ENCODE data around the gene NRARP.
A peak's percentile ranks its signal among the peaks of the same experiment; 100 is the strongest.

The NRARP gene

DNA sequence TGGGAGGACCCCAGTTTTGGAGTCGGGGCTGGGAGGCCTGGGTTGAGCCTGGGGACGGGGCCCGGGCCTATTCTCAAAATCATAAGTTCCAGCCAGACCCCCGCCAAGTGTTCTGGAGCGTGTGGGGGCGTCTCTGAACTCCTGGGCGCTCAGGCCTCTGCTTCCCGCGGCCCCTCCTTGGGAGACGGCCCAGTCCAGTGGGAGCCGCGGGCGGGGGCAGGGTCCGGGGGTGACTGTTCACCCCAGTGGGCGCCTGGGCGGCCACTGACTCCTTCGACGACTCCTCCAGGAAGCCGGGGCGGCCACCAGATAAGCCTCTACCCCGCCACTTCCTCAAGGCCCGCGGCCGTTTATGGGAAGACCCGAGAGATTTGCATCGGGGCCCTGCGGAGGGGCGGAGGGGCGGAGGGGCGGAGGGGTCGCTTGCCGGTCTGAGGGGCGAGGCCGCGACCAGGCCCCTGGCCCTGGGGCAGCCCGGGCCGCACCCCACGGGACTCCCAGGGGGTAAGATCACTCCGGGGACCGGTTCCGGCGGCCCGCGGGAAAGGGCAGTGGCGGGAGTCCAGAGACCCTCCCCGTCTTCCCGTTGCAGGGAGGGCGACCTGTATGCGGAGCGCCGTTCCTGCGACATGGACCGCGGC lies 23.9 kb downstream of the NRARP start:
- Histone ChIP-seq H3K9me3 (ENCODE audit: control insufficient read depth, insufficient read depth, low read depth, low read length) (no peaks in the 10 kb centered on the region), H3K4me3 (ENCODE audit: low read depth, low read length) (peak overlapping the region; percentile 43), H3K36me3 (ENCODE audit: control insufficient read depth in 2 of 2, insufficient read depth in 1 of 2, low read length in 2 of 2) (peaks cover 0 to 14% of the 10 kb centered on the region in 2 experiments; a peak in 1 of 3 replicates), H3K27ac (ENCODE audit: extremely low read depth, low read depth, low read length) (no peak overlapping the region), H3K4me1 (ENCODE audit: control insufficient read depth, insufficient read depth, low read length) (0 out of 2 replicates have a peak, but pooled peaks cover 4% of the 10 kb centered on the region)
- TF ChIP-seq ZIC2 (tag by site-specific recombination; IDR thresholded peaks at IDR 0.05) (no peak), ZNF221 (tag by site-specific recombination; IDR thresholded peaks at IDR 0.05; ENCODE audit: borderline replicate concordance) (no peak)
- TF ChIP-seq, protein P1, sequence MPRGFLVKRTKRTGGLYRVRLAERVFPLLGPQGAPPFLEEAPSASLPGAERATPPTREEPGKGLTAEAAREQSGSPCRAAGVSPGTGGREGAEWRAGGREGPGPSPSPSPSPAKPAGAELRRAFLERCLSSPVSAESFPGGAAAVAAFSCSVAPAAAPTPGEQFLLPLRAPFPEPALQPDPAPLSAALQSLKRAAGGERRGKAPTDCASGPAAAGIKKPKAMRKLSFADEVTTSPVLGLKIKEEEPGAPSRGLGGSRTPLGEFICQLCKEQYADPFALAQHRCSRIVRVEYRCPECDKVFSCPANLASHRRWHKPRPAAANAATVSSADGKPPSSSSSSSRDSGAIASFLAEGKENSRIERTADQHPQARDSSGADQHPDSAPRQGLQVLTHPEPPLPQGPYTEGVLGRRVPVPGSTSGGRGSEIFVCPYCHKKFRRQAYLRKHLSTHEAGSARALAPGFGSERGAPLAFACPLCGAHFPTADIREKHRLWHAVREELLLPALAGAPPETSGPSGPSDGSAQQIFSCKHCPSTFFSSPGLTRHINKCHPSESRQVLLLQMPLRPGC (tag by site-specific recombination; IDR thresholded peaks at IDR 0.05), result no peak
- TF ChIP-seq, protein P2, sequence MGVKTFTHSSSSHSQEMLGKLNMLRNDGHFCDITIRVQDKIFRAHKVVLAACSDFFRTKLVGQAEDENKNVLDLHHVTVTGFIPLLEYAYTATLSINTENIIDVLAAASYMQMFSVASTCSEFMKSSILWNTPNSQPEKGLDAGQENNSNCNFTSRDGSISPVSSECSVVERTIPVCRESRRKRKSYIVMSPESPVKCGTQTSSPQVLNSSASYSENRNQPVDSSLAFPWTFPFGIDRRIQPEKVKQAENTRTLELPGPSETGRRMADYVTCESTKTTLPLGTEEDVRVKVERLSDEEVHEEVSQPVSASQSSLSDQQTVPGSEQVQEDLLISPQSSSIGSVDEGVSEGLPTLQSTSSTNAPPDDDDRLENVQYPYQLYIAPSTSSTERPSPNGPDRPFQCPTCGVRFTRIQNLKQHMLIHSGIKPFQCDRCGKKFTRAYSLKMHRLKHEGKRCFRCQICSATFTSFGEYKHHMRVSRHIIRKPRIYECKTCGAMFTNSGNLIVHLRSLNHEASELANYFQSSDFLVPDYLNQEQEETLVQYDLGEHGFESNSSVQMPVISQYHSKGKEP (tag by site-specific recombination; IDR thresholded peaks at IDR 0.05), result no peak
- CTCF ChIA-PET, result interaction anchor here (1.5 to 2.3 kb wide), 2 partner anchors 9 to 41 kb away, joined by 4 to 12 read pairs; no protein-coding TSS in a partner anchor
- POLR2A ChIA-PET, result interaction anchor here (1.6 kb wide), 1 partner anchor 37 kb away, joined by 12 read pairs; the partner anchor contains the start of gene TUBB4B

DNA sequence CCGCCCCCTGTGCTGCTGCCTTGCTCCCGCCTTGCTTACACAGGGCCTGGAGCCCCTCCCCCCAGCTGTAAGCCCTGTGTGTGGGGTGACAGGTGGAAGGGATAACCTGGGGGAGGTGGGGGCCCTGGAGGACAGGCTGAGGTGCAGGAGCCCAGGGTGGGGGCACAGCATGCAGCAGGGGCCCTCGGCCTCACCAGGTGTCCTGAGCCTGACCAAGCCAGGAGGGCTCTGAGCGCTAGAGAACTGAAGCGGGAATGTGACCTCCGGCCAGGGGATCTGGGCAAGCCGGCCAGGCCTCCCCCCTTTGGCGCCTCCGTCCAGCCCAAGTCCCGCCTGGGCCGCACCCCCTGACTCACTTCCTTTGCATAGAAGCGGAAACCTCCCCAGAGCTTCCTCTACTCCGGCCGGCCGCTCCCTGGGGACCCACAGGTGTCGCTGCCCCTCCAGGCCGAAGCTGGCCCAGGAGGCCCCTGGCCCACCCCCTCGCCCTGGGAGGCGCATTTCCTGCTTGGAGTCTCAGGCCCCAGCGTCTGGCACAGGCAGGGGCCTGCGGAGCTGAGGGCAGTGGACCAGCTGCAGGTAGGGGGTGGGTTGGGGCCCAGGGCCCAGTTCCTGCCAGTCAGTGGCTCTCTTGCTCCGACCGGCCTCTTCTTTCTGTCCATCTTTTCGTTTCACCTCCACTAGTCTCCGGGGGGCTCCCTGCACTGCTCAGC lies 24.6 kb downstream of the NRARP start, which contains the start of gene TOR4A:
Gene TOR4A, plus strand, starts transcription at position 398 of the 713 bp plus-strand sequence. CDS start 964 bp downstream, outside the sequence.
- CTCF ChIA-PET, result interaction anchor here (1.0 to 2.3 kb wide), 3 partner anchors 9 to 50 kb away, joined by 4 to 12 read pairs (median 6); partner anchors contain the start of gene RNF224
- peak within 1 kb of the TSS; percentile 43 for H3K4me3 ChIP-seq (ENCODE audit: low read depth, low read length)
- TF ChIP-seq, protein P3, sequence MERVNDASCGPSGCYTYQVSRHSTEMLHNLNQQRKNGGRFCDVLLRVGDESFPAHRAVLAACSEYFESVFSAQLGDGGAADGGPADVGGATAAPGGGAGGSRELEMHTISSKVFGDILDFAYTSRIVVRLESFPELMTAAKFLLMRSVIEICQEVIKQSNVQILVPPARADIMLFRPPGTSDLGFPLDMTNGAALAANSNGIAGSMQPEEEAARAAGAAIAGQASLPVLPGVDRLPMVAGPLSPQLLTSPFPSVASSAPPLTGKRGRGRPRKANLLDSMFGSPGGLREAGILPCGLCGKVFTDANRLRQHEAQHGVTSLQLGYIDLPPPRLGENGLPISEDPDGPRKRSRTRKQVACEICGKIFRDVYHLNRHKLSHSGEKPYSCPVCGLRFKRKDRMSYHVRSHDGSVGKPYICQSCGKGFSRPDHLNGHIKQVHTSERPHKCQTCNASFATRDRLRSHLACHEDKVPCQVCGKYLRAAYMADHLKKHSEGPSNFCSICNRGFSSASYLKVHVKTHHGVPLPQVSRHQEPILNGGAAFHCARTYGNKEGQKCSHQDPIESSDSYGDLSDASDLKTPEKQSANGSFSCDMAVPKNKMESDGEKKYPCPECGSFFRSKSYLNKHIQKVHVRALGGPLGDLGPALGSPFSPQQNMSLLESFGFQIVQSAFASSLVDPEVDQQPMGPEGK (tag by site-specific recombination; IDR thresholded peaks at IDR 0.05), result peak; percentile 6; the same call in 1 of the 2 replicates
- TF ChIP-seq, protein P4, sequence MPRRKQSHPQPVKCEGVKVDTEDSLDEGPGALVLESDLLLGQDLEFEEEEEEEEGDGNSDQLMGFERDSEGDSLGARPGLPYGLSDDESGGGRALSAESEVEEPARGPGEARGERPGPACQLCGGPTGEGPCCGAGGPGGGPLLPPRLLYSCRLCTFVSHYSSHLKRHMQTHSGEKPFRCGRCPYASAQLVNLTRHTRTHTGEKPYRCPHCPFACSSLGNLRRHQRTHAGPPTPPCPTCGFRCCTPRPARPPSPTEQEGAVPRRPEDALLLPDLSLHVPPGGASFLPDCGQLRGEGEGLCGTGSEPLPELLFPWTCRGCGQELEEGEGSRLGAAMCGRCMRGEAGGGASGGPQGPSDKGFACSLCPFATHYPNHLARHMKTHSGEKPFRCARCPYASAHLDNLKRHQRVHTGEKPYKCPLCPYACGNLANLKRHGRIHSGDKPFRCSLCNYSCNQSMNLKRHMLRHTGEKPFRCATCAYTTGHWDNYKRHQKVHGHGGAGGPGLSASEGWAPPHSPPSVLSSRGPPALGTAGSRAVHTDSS (tag by site-specific recombination; IDR thresholded peaks at IDR 0.05), result no peak
- TF ChIP-seq, protein P5, sequence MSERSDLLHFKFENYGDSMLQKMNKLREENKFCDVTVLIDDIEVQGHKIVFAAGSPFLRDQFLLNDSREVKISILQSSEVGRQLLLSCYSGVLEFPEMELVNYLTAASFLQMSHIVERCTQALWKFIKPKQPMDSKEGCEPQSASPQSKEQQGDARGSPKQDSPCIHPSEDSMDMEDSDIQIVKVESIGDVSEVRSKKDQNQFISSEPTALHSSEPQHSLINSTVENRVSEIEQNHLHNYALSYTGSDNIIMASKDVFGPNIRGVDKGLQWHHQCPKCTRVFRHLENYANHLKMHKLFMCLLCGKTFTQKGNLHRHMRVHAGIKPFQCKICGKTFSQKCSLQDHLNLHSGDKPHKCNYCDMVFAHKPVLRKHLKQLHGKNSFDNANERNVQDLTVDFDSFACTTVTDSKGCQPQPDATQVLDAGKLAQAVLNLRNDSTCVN (tag by site-specific recombination; optimal IDR thresholded peaks at IDR 0.05), result no peak
- TF ChIP-seq ZNF214 (tag by site-specific recombination; IDR thresholded peaks at IDR 0.05; ENCODE audit: borderline replicate concordance), result no peak
- no peak within 1 kb of the TSS; the same call in 1 of the 2 replicates for H3K27ac ChIP-seq (ENCODE audit: extremely low read depth, low read depth, low read length)
- H3K36me3 ChIP-seq (ENCODE audit: control insufficient read depth in 2 of 2, insufficient read depth in 1 of 2, low read length in 2 of 2), result peaks cover 0 to 20% of the 10 kb centered on the region in 2 experiments; a peak in 1 of 3 replicates
- 0 out of 2 replicates have a peak, but pooled peaks cover 4% of the 10 kb centered on the region for H3K4me1 ChIP-seq (ENCODE audit: control insufficient read depth, insufficient read depth, low read length)
- POLR2A ChIA-PET, result interaction anchor here (0.5 to 1.6 kb wide), 7 partner anchors 8 to 478 kb away, joined by 3 to 12 read pairs (median 4); partner anchors contain the start of genes NRARP, SSNA1 and TUBB4B
- H3K9me3 ChIP-seq (ENCODE audit: control insufficient read depth, insufficient read depth, low read depth, low read length), result no peaks in the 10 kb centered on the region
